Activated CD4-positive, CD25-positive, alpha-beta regulatory T cell treated with anti-CD3 and anti-CD28 coated beads, Interleukin-2, amount 50 U/mL, for 16 hours (primary cell): ENCODE results near the gene BCAT1.

Experiments
- DNase-seq: peaks from one replicate; pipeline ENCODE4 v3.0.0-alpha.2; 2020; ENCODE audit warnings: low read depth, low spot score

Gene BCAT1

GRCh38 chr12:24948757-24949722 is at the start of gene BCAT1:
Gene BCAT1, minus strand, starts transcription at chr12:24949101. Its CDS starts 169 bp downstream, at chr12:24948932.
- no peak for DNase-seq

- DNase-seq: no peak
These were observed 49.2 kb upstream of the BCAT1 start for GRCh38 chr12:24997970-24998582.

GRCh38 chr12:24997496-24997895 is 48.6 kb upstream of the BCAT1 start:
- DNase-seq: no peak

- no peak for DNase-seq
These were observed 47.9 kb upstream of the BCAT1 start for GRCh38 chr12:24996820-24997219.

- DNase-seq: no peak
These were observed 47.3 kb upstream of the BCAT1 start for GRCh38 chr12:24996102-24996797.

GRCh38 chr12:24993793-24994192 is 44.9 kb upstream of the BCAT1 start:
- DNase-seq: no peak

- no peak for DNase-seq
These were observed 42.5 kb upstream of the BCAT1 start for GRCh38 chr12:24991209-24992049.

- DNase-seq: no peak
These were observed 40.3 kb upstream of the BCAT1 start for GRCh38 chr12:24989216-24989615.

GRCh38 chr12:24982250-24982649 is 33.3 kb upstream of the BCAT1 start:
- DNase-seq: no peak

- DNase-seq: no peak
These were observed 31.3 kb upstream of the BCAT1 start for GRCh38 chr12:24979976-24980730.

GRCh38 chr12:24979329-24979728 is 30.4 kb upstream of the BCAT1 start:
- no peak for DNase-seq

GRCh38 chr12:24977711-24978110 is 28.8 kb upstream of the BCAT1 start:
- no peak for DNase-seq

GRCh38 chr12:24977060-24977459 is 28.2 kb upstream of the BCAT1 start:
- DNase-seq: no peak

GRCh38 chr12:24975425-24975824 is 26.5 kb upstream of the BCAT1 start:
- DNase-seq: no peak

- DNase-seq: no peak
These were observed 25.3 kb upstream of the BCAT1 start for GRCh38 chr12:24974216-24974615.

- no peak for DNase-seq
These were observed 23.2 kb upstream of the BCAT1 start for GRCh38 chr12:24972078-24972477.

- no peak for DNase-seq
These were observed 21.3 kb upstream of the BCAT1 start for GRCh38 chr12:24970177-24970576.

- DNase-seq: no peak
These were observed 18.2 kb upstream of the BCAT1 start for GRCh38 chr12:24966951-24967564.

- DNase-seq: no peak
These were observed 15.4 kb upstream of the BCAT1 start for GRCh38 chr12:24964342-24964741.

GRCh38 chr12:24960222-24960855 is 11.4 kb upstream of the BCAT1 start:
- DNase-seq: no peak
